HG03565 (cell line): ENCODE results near the gene PTPN12.
"Not testable (repeated sequence)": the region's sequence is repeated elsewhere in the genome, so short reads cannot be mapped to it uniquely, and the experiment has no call there.

Experiments
- ATAC-seq: cut with Tn5 transposase; IDR thresholded peaks from one replicate; pipeline ENCODE4 v1.9.1; 2021; ENCODE audit warnings: mild to moderate bottlenecking, moderate library complexity; ENCODE audit not compliant: unreplicated experiment

Gene PTPN12

GRCh38 chr7:77537778-77538280 lies 734 bp downstream of the PTPN12 start:
- ATAC-seq = no peak

GRCh38 chr7:77538281-77539212 lies 1.5 kb downstream of the PTPN12 start:
- ATAC-seq = no peak

GRCh38 chr7:77540402-77540822 lies 3.3 kb downstream of the PTPN12 start:
- ATAC-seq = no peak

GRCh38 chr7:77540993-77541392 lies 3.9 kb downstream of the PTPN12 start:
- not testable (repeated sequence) for ATAC-seq

- ATAC-seq = no peak
These were observed 5.3 kb downstream of the PTPN12 start for GRCh38 chr7:77542409-77542808.

DNA sequence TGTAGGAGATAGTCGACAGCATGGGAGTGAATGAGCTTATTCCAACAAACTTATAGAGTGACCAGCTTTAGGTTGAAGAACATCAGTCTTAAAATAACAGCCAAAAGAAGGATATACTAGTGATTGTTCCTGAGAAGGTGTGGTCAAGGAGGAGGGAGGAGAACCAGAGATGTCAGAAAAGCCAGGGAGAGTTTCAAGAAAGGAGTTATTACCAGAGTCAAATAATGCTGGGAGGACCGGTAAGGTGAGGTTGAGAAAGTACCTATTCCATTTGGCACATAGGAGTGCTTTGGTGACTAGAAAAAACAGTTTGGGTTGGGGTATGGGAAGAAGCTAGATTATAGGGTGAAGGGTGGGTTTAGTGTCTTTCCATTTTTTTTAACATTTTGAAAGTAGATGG lies 5.8 kb downstream of the PTPN12 start:
- no peak for ATAC-seq

GRCh38 chr7:77543910-77544309 lies 6.8 kb downstream of the PTPN12 start:
- no peak for ATAC-seq

- no peak for ATAC-seq
These were observed 7.4 kb downstream of the PTPN12 start for GRCh38 chr7:77544518-77544917.

GRCh38 chr7:77548206-77548605 lies 11.1 kb downstream of the PTPN12 start:
- ATAC-seq = no peak

- ATAC-seq = no peak
These were observed 12.2 kb downstream of the PTPN12 start for GRCh38 chr7:77549106-77549870.

GRCh38 chr7:77550586-77550985 lies 13.5 kb downstream of the PTPN12 start:
- no peak for ATAC-seq

DNA sequence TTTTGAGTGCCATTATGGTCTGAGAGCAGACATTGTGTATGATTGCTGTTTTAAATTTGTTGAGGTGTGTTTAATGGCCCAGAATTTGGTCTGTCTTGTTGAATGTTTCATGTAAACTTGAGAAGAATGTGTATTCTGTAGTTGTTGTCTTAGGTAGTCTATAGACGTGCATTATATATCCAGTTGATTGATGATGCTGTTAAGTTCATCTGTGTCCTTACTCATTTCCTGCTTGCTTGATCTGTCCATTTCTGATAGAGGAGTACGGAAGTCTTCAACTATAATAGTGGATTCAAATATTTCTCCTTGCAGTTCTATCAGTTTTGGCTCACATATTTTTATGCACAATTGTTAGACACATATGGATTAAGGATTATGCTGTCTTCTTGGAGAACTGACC lies 16.0 kb downstream of the PTPN12 start:
- ATAC-seq = no peak

DNA sequence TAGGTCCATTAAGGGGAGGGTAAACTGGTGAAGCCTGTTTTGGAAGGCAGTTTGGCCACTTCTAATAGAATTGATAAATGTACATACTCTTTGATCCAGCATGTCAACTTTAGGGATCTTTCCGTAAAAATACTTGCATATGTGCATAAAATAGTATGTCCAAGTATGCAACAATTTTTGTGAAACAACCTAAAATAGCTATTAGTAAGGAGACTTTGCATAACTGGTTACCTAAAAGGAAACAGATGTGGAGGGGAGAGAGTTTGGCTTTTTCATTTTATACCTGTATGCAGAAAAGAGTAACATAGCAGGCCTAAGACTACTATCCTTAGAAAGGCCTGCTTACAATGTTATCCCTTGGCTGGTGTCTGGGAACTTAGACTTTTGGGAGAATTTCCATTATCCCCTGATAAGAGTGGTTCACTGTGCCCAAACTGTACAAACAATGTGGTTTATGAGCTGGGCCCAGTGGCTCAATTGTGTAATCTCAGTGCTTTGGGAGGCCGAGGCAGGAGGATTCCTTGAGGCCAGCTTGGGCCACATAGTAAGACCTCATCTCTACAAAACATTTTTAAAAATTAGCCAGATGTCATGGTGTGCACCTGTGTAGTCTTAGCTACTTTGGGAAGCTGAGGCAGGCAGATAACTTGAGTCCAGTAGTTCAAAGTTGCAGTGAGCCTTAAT lies 21.3 kb downstream of the PTPN12 start:
- ATAC-seq = no peak

DNA sequence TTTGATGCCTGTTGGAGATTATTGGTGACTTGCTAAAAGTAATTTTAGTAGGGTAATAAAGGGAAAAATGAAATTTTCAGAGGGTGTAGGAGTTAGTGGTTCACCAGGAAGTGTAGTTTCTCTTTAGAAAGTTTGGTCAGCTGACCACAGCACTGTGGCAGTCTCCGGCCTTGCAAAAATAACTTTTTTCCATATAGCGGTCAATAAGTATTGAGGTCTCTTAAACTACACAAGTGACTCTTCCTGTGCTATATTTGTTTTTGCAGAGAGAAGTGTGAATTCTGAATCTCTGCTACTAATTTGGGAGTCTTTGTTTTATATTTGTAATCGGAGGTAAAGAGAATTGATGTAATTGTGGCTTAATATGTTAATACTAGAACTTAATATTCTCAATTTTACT lies 24.3 kb downstream of the PTPN12 start:
- ATAC-seq = peak; percentile 81

DNA sequence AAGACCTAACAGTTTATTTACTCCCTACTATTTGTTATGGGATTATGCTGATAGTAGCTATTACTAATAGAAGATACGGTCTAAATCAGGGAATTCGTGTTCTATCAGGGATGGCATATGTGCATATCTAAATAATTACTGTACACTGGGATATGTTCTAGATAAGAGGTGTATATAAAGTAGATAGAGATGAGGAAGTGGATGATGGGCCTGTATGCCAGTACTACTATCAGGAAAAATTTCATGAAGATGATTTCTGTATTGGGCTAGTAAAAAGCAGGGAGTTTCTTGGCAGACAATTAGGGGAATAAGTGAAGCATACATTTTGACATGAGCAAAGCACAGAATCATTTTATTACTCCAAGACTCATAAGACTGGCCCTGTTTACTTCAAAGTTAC lies 26.2 kb downstream of the PTPN12 start:
- no peak for ATAC-seq

GRCh38 chr7:77565917-77566316 lies 28.8 kb downstream of the PTPN12 start:
- no peak for ATAC-seq

DNA sequence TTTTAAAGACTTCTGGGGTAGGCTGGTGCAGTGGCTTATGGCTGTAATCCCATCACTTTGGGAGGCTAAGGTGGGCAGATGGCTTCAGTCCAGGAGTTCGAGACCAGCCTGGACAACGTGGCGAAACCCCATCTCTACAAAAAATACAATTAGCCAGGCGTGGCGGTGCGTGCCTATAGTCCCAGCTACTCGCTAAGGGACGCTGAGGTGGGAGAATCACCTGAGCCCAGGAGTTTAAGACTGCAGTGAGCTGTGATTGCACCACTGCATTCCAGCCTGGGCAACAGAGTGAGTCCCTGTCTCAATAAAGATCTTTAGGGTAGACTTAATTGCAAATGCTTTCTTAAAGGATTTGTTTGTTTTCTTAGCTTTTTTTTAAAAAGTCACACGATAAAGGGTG lies 29.3 kb downstream of the PTPN12 start:
- no peak for ATAC-seq

DNA sequence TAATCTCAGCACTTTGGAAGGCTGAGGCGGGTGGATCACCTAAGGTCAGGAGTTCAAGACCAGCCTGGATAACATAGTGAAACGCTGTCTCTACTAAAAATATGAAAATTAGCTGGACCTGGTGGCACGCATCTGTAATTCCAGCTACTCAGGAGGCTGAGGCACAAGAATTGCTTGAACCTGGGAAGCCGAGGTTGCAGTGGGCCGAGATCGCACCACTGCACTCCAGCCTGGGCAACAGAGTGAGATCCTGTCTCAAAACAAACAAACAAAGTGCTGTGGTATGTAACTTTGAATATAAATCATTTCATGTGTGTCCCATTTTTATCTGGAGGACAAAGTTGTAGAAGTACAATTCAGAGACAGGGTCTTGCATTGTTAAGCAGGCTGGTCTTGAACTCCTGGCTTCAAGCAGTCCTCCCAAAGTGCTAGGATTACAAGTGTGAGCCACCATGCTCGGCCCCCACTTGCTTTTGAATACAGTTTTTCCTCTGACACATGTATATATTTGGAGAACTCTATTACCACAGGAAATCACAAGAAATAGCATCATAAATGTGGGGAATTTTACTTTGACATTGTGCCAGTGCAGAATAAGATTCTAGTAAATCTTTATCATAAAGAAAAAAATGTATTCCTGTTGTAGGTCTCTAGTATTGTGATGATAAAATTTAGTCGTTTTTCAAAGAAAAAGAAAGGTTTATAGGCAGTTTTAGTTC lies 32.6 kb downstream of the PTPN12 start:
- ATAC-seq = no peak

GRCh38 chr7:77570330-77571011 lies 33.4 kb downstream of the PTPN12 start:
- no peak for ATAC-seq

GRCh38 chr7:77571801-77572200 lies 34.7 kb downstream of the PTPN12 start:
- no peak for ATAC-seq
